Measurements from ENCODE around the gene ARPP19. TPM values are rescaled to one million over a fixed set of nuclear protein-coding genes. Genes with fewer than 3 reads are reported as not detected.

ARPP19 gene
- total and polyA plus RNA-seq, 4 donors = 12.1 to 55.6 (median 31.7) TPM

- 91% methylated on average over 8 of the region's 8 CpGs for WGBS
- H3K9me3 ChIP-seq (ENCODE audit: control insufficient read depth in 4 of 4, low read length in 3 of 4) = no peaks in the 10 kb centered on the region
- H3K4me1 ChIP-seq (ENCODE audit: control insufficient read depth in 4 of 4, insufficient read depth in 4 of 4, low read length in 3 of 4) = no peaks in the 10 kb centered on the region
- no peak for DNase-seq (ENCODE audit: low spot score)
- H3K27ac ChIP-seq (ENCODE audit: low read depth in 1 of 2, low read length in 2 of 2) = no peak overlapping the region
- H3K9ac ChIP-seq (ENCODE audit: low read depth in 1 of 2, low read length in 2 of 2) = no peak overlapping the region
- no peak for TF ChIP-seq EGR1 (IDR thresholded peaks at IDR 0.05; ENCODE audit: low read depth in 2 of 2)
- no peak for TF ChIP-seq REST (IDR thresholded peaks at IDR 0.05)
- TF ChIP-seq ATF3 (IDR thresholded peaks at IDR 0.05) = no peak
- TF ChIP-seq NR2F2 (IDR thresholded peaks at IDR 0.05) = no peak
- TF ChIP-seq ZBTB33 (IDR thresholded peaks at IDR 0.05) = no peak
- TF ChIP-seq, protein P1, sequence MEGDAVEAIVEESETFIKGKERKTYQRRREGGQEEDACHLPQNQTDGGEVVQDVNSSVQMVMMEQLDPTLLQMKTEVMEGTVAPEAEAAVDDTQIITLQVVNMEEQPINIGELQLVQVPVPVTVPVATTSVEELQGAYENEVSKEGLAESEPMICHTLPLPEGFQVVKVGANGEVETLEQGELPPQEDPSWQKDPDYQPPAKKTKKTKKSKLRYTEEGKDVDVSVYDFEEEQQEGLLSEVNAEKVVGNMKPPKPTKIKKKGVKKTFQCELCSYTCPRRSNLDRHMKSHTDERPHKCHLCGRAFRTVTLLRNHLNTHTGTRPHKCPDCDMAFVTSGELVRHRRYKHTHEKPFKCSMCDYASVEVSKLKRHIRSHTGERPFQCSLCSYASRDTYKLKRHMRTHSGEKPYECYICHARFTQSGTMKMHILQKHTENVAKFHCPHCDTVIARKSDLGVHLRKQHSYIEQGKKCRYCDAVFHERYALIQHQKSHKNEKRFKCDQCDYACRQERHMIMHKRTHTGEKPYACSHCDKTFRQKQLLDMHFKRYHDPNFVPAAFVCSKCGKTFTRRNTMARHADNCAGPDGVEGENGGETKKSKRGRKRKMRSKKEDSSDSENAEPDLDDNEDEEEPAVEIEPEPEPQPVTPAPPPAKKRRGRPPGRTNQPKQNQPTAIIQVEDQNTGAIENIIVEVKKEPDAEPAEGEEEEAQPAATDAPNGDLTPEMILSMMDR (IDR thresholded peaks at IDR 0.05; ENCODE audit: low read depth, low read length, missing input control) = no peak
- no peak for TF ChIP-seq JUND (IDR thresholded peaks at IDR 0.05)
- no peak for TF ChIP-seq GABPA (IDR thresholded peaks at IDR 0.05 in 1 of 2, conservative IDR thresholded peaks at IDR 0.05 in 1 of 2)
- TF ChIP-seq FOXA2 (IDR thresholded peaks at IDR 0.05) = no peak
- no peak for TF ChIP-seq YY1 (IDR thresholded peaks at IDR 0.05)
- no peak for TF ChIP-seq TAF1 (conservative IDR thresholded peaks at IDR 0.05)
- TF ChIP-seq HNF4G (IDR thresholded peaks at IDR 0.05) = no peak
- TF ChIP-seq RAD21 (IDR thresholded peaks at IDR 0.05) = no peak
- no peak for TF ChIP-seq RXRA (IDR thresholded peaks at IDR 0.05)
- TF ChIP-seq HNF4A (conservative IDR thresholded peaks at IDR 0.05) = no peak
- TF ChIP-seq MAX (IDR thresholded peaks at IDR 0.05) = no peak
- TF ChIP-seq SP1 (IDR thresholded peaks at IDR 0.05) = no peak
- TF ChIP-seq FOXA1 (IDR thresholded peaks at IDR 0.05) = no peak
- no peaks in the 10 kb centered on the region for H3K27me3 ChIP-seq (ENCODE audit: control insufficient read depth in 4 of 4, insufficient read depth in 4 of 4, low read length in 3 of 4)
- no peak overlapping the region for H3K4me3 ChIP-seq (ENCODE audit: low read depth in 1 of 3, low read length in 3 of 3)
- peaks cover 2 to 21% (median 14%) of the 10 kb centered on the region in 4 donors for H3K36me3 ChIP-seq (ENCODE audit: control insufficient read depth in 4 of 4, insufficient read depth in 3 of 4, low read depth in 1 of 4, low read length in 3 of 4)
Measured at GRCh38 chr15:52579852-52580251, 11.0 kb upstream of the ARPP19 start.

Measured in liver (tissue), 9 donors.